Activated T-helper 17 cell treated with anti-CD3 and anti-CD28 coated beads, Interleukin-2, amount 50 U/mL, for 72 hours (primary cell): Measurements from ENCODE around the gene ST3GAL5. TPM values are rescaled to one million over a fixed set of nuclear protein-coding genes. Genes with fewer than 3 reads are reported as not detected.

Source experiments
- ATAC-seq: fragments of 150-1000 bp; cut with Tn5 transposase; replicated peaks from 2 replicates; pipeline ENCODE4 v1.10.0; 2021; ENCODE audit warnings: mild to moderate bottlenecking, moderate library complexity
- H3K27ac Mint-ChIP-seq: one replicate; pipeline ENCODE4 v1.8.0; 2022; ENCODE audit warnings: mixed read lengths
- H3K27me3 Mint-ChIP-seq: one replicate; pipeline ENCODE4 v1.8.0; 2022; ENCODE audit warnings: mixed read lengths
- H3K36me3 Mint-ChIP-seq: one replicate; pipeline ENCODE4 v1.8.0; 2022; ENCODE audit warnings: low read depth, mild to moderate bottlenecking, mixed read lengths
- H3K4me1 Mint-ChIP-seq: one replicate; pipeline ENCODE4 v1.8.0; 2022; ENCODE audit warnings: mixed read lengths
- H3K4me3 Mint-ChIP-seq: one replicate; pipeline ENCODE4 v1.8.0; 2022; ENCODE audit warnings: mild to moderate bottlenecking, mixed read lengths
- H3K9me3 Mint-ChIP-seq: one replicate; pipeline ENCODE4 v1.8.0; 2022; ENCODE audit warnings: mixed read lengths
- total RNA-seq, 2 donors: library from RNA; stranded (reverse); gene quantifications; one replicate each; pipeline ENCODE4 v1.2.3, GENCODE V29; 2022

The ST3GAL5 gene
- total RNA-seq, 2 donors from 2014 or later: 7.6 to 13.7 TPM

DNA sequence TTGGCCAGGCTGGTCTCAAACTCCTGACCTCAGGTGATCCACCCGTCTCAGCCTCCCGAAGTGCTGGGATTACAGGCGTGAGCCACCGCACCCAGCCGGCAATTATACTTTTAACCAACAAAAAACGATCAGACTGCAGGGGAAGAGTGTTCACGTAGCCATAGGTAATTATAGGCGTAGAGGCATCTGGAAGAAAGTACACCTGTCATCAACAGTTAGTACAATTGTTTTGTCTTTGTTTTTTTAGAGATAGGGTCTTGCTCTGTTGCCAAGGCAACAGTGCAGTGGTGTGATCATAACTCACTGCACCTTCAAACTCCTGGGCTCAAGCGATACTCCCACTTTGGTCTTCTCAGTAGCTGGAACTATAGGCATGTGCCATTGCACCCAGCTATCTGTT is 20.0 kb downstream of the ST3GAL5 start:
- no peaks in the 10 kb centered on the region for H3K36me3 Mint-ChIP-seq
- no peaks in the 10 kb centered on the region for H3K27me3 Mint-ChIP-seq
- H3K27ac Mint-ChIP-seq: no peak overlapping the region
- ATAC-seq: no peak
- no peak overlapping the region for H3K4me3 Mint-ChIP-seq
- peaks cover 22% of the 10 kb centered on the region for H3K4me1 Mint-ChIP-seq
- no peaks in the 10 kb centered on the region for H3K9me3 Mint-ChIP-seq

DNA sequence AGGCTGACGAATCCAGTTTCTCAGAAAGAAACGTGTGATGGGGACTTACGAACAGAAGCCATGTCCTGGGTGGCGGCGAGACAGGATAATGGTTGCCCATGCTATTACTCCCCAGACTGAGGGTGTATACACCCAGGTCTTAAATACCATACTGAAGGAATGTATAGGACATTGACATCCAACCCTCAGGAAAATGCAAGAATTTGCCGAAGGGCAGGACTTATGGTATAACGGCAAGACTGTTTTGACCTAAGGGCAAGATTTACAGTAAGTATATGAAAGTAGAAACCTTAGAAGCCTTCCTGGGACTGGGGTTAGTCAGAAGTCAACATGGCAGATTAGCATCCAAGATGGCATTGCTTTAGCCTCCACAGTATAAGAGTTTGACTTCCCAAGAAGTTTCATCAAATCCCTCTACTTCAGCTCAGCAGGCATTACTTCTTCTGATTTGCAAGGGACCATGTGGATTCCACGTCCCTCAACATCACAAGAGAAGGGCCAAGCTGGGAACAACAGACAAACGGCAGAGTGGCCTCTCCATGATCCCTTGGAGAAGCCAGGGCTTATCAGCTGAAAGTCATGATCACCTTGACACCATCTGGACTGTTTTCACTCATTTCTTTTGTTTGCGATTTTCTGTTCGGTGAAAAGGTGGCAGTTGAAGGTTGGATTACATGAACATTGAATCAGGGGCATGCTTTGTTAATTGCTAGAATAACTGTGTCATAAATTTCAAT is 21.1 kb downstream of the ST3GAL5 start:
- peaks cover 22% of the 10 kb centered on the region for H3K4me1 Mint-ChIP-seq
- no peak overlapping the region for H3K4me3 Mint-ChIP-seq
- H3K27me3 Mint-ChIP-seq: no peaks in the 10 kb centered on the region
- H3K9me3 Mint-ChIP-seq: no peaks in the 10 kb centered on the region
- no peaks in the 10 kb centered on the region for H3K36me3 Mint-ChIP-seq
- no peak for ATAC-seq
- H3K27ac Mint-ChIP-seq: no peak overlapping the region

DNA sequence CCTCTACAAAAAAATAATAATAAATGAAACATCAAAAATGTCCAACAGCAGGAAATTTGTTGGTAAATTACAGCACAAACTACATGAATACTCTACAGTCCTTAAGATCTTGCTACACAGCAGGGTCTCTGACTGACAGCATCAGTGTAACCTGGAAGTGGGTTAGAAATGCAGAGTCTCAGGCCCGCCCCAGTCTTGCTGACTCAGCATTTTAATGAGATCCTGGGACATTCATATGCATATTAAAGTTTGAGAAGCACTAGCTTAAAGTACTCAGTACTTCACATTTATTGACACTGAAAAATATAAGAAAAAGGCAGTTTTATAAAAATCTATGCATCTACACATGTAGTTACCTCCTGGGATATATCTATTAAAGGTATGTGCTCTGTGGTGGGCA is 21.7 kb downstream of the ST3GAL5 start:
- H3K36me3 Mint-ChIP-seq: no peaks in the 10 kb centered on the region
- H3K9me3 Mint-ChIP-seq: no peaks in the 10 kb centered on the region
- H3K4me3 Mint-ChIP-seq: no peak overlapping the region
- no peaks in the 10 kb centered on the region for H3K27me3 Mint-ChIP-seq
- ATAC-seq: no peak
- H3K27ac Mint-ChIP-seq: no peak overlapping the region
- peaks cover 23% of the 10 kb centered on the region for H3K4me1 Mint-ChIP-seq

DNA sequence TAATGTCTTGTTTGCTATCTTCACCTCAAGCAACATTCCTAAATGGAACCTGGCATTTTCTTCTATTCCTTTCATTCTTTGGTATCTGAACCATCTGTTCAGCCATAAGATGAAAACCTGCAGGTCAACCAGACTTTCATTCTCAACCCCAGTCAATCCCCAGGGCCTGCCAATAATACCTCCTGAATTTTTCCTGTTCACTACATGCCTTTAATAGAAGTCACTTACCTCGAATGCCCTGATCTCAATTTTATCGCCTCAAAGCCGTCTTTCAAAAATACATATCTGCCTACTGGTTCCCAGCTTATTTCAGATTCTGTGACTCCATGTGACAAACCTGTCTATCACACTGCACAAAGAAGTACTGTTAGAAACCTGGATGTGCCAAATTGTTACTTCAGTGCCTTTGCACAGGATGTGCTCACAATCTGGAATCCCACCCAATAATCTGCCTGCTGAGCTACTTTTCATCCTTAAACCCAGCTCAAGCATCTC is 22.6 kb downstream of the ST3GAL5 start:
- peak overlapping the region; percentile 53 for H3K4me3 Mint-ChIP-seq
- H3K36me3 Mint-ChIP-seq: no peaks in the 10 kb centered on the region
- H3K27ac Mint-ChIP-seq: peak overlapping the region; percentile 35
- ATAC-seq: no peak
- H3K4me1 Mint-ChIP-seq: peaks cover 25% of the 10 kb centered on the region
- H3K9me3 Mint-ChIP-seq: no peaks in the 10 kb centered on the region
- no peaks in the 10 kb centered on the region for H3K27me3 Mint-ChIP-seq

DNA sequence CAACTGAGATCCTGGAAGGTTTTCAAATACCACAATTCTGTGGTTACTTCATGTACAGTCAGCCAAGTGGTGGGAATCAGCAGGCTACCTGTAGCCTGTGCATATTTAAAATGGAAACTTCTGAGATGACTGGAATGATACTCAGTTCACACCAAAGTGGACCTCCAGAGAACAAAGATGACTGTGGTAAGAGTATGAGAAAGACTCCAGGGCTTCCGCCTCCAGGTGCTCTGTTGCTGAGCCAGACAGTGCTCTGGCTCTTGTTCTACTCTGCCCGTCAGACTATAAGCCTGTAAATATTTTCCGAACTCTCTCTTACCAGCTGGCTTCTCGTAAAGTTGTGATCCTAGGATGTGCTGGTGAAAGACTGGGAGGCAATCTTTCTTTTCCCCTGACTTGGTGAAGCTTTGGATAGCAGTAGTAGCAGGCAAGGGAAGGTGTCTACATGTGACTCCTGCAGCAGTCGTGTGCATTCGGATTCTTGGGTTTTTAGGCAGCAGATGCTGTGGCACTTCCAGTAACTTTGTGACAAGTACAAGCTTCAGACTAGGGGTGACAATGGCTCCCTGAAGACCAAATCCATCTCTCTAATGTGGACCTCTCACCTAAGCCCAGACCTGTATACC is 23.1 kb downstream of the ST3GAL5 start:
- no peaks in the 10 kb centered on the region for H3K9me3 Mint-ChIP-seq
- peak overlapping the region; percentile 35 for H3K27ac Mint-ChIP-seq
- H3K36me3 Mint-ChIP-seq: no peaks in the 10 kb centered on the region
- peak overlapping the region; percentile 53 for H3K4me3 Mint-ChIP-seq
- ATAC-seq: peak; percentile 92
- peaks cover 28% of the 10 kb centered on the region for H3K4me1 Mint-ChIP-seq
- no peaks in the 10 kb centered on the region for H3K27me3 Mint-ChIP-seq

DNA sequence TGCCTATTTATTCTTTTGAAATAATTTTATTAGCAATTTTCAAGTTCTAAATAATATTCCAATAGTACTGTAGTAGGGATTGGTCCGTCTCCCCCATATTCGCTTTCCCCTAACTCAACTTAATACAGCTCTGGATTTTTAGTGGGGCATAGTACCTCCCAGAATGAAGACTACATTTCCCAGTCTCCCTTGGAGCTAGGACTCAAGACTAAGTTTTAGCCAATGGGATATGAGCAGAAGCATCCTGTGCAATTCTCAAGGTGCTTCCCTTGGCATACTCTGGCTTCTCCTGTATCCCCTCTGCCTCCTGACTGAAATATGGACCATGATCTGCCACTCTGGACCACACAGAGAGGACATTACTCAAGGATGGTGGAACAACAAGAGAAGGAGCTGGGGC is 24.1 kb downstream of the ST3GAL5 start:
- ATAC-seq: no peak
- H3K27ac Mint-ChIP-seq: no peak overlapping the region
- no peak overlapping the region for H3K4me3 Mint-ChIP-seq
- no peaks in the 10 kb centered on the region for H3K36me3 Mint-ChIP-seq
- H3K9me3 Mint-ChIP-seq: no peaks in the 10 kb centered on the region
- no peaks in the 10 kb centered on the region for H3K27me3 Mint-ChIP-seq
- peaks cover 28% of the 10 kb centered on the region for H3K4me1 Mint-ChIP-seq

DNA sequence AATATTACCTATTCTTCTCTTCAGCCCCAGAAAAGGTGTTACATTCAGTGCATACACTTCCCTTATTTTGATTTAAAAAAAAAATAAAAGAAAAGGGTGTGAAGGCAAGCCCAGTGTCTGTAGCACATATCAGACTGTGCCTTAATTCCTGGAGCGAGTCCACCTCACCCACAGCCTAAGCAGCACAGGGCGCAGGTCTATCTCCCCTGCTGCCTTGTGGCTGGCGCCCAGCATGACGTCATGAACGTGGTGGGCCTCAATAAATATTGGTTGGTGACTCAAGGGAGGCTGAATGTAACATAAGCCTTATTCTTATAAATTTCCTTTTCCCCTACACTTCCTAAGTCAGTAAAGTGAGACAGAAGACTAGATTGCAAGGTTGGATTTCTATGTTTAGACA is 26.4 kb downstream of the ST3GAL5 start:
- no peaks in the 10 kb centered on the region for H3K9me3 Mint-ChIP-seq
- H3K36me3 Mint-ChIP-seq: peaks cover 9% of the 10 kb centered on the region
- peaks cover 36% of the 10 kb centered on the region for H3K4me1 Mint-ChIP-seq
- peak overlapping the region; percentile 72 for H3K4me3 Mint-ChIP-seq
- peak overlapping the region; percentile 92 for H3K27ac Mint-ChIP-seq
- no peak for ATAC-seq
- no peaks in the 10 kb centered on the region for H3K27me3 Mint-ChIP-seq

DNA sequence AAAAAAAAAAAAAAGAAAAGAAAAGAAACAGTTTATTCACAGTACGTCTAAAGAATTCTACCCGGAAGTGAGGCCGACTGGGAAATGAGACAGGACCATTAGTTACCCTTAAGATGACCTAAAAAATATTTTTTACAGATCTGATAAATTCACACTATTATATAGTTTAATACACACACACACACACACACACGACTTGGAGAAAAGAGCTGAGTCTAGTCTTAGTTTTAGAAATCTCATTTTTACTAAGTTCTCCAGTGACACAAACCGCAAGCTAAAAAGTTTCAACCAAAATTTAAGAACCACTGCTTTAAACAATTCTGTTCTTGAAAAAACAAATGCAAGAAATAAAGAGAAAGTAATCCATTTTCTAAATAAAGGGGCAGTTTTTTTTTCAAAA is 27.1 kb downstream of the ST3GAL5 start:
- no peaks in the 10 kb centered on the region for H3K27me3 Mint-ChIP-seq
- H3K27ac Mint-ChIP-seq: peak overlapping the region; percentile 92
- peak overlapping the region; percentile 72 for H3K4me3 Mint-ChIP-seq
- H3K36me3 Mint-ChIP-seq: peaks cover 11% of the 10 kb centered on the region
- H3K9me3 Mint-ChIP-seq: no peaks in the 10 kb centered on the region
- H3K4me1 Mint-ChIP-seq: peaks cover 35% of the 10 kb centered on the region
- peak; percentile 44 for ATAC-seq

DNA sequence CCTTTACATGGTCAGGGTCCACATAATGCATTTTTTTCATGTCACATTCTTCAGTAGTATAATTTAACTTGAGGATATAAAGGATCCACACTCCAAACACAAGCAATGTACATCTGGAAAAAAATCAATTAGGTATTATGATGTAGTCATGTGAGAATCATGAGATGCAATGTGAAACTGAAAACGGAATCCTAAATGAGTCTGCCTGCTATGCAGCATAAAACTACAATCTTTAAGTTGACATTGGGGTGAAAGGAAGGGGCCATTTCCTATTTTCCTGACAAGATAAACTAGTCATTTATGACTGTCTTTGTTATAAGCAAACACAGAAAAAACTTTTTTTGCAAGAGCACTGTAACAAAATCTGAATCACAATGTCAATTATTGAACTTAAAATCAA is 27.6 kb downstream of the ST3GAL5 start:
- Mint-ChIP-seq H3K4me3 (peak overlapping the region; percentile 72), H3K27ac (peak overlapping the region; percentile 92), H3K4me1 (peaks cover 31% of the 10 kb centered on the region), H3K9me3 (no peaks in the 10 kb centered on the region), H3K27me3 (no peaks in the 10 kb centered on the region), H3K36me3 (peaks cover 11% of the 10 kb centered on the region)
- ATAC-seq: peak; percentile 52

DNA sequence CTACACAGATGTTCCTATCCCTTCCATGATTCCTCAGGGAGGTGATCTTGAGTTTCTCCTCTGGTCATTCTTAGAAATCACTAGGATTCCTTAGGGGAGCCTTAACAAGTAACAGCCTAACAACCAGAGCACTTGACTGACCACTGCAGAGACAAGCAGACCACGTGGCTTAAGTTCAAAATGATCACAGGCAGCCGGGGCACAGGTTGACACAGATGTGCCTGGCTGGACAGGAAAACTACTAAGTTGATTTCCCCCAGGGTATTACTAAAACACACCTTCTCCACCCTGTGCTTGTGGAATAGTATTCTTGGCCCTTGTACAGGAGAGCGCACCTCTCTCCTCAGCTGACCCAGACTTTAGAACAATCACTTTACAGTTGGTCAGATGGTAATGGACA is 29.9 kb downstream of the ST3GAL5 start:
- H3K4me1 Mint-ChIP-seq: peaks cover 39% of the 10 kb centered on the region

DNA sequence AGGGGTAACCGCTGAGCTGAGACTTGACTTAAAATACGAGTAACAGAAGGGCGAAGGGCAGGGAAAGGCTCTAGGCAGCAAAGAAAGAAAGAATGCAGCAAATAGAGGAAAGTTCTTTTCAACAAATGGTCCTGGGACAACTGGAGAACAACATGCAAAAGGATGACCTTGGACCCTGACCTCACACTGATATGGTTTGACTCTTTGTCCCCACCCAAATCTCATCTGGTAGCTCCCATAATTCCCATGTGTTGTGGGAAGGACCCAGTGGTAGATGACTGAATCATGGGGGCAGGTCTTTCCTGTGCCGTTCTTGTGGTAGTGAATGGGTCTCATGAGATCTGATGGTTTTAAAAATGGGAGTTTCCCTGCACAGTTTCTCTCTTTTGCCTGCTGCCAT is 33.9 kb downstream of the ST3GAL5 start:
- Mint-ChIP-seq H3K4me1 (peaks cover 55% of the 10 kb centered on the region), H3K4me3 (peak overlapping the region; percentile 93), H3K9me3 (peaks cover 5% of the 10 kb centered on the region), H3K27me3 (no peaks in the 10 kb centered on the region), H3K36me3 (peaks cover 11% of the 10 kb centered on the region), H3K27ac (peak overlapping the region; percentile 4)
- ATAC-seq: no peak

More for the DNA sequence above, 29.9 kb downstream of the ST3GAL5 start:
- no peak for ATAC-seq
- Mint-ChIP-seq H3K36me3 (peaks cover 11% of the 10 kb centered on the region), H3K27me3 (no peaks in the 10 kb centered on the region), H3K9me3 (peaks cover 5% of the 10 kb centered on the region), H3K27ac (peak overlapping the region; percentile 42), H3K4me3 (no peak overlapping the region)

DNA sequence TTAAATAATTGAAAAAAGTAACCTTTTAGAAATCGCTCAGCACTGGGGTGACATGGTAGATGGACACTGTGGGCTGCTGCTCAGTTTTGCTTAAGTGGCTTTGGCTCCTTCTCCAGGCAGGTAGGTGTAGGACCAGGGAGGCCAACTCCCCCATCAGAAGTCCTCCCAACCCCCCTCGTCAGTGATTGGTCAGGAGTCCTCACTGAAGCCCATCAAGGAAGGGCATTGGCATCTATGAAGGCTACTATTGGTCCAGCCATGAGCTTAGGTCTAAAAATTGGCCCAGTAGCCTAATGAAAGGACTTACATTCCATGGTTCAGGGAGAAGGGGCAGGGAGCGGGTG is 34.7 kb downstream of the ST3GAL5 start:
- Mint-ChIP-seq H3K4me3 (peak overlapping the region; percentile 93), H3K27me3 (no peaks in the 10 kb centered on the region), H3K27ac (peak overlapping the region; percentile 87), H3K9me3 (peaks cover 5% of the 10 kb centered on the region), H3K4me1 (peaks cover 53% of the 10 kb centered on the region), H3K36me3 (peaks cover 10% of the 10 kb centered on the region)
- peak; percentile 15 for ATAC-seq

DNA sequence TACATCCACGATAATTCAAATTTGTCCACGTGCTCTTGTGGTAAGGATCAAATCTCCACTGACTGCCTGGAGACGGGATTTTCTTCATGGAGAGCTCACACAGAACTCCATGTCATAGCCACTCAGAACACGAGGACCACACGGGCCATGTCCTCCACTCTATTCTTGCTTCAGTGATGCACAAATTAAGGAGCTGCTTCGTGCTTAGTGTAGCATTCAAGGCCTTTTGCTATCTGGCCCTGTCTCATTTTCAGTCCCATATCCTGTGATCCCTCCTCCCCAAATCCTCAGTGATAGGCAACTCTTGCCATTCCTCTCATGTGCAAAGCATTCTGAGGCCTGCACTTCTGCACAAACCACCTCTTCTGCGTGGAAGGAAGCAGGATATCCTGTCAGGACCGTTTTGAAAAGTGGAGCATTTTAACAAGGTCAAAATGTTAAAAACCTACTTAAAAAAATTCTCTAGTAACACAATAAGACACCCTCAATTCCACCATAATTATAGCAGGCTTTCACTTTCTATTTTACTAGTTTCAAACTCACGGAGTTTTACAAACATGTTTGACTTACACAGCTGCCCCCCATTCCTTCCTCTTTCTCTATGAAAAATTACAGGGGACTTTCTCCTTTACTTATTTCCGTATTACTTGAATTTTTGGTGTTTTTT is 35.2 kb downstream of the ST3GAL5 start:
- Mint-ChIP-seq H3K4me3 (peak overlapping the region; percentile 93), H3K27me3 (no peaks in the 10 kb centered on the region), H3K27ac (peak overlapping the region; percentile 87), H3K4me1 (peaks cover 49% of the 10 kb centered on the region), H3K36me3 (peaks cover 7% of the 10 kb centered on the region), H3K9me3 (peaks cover 5% of the 10 kb centered on the region)
- ATAC-seq: peak; percentile 53

DNA sequence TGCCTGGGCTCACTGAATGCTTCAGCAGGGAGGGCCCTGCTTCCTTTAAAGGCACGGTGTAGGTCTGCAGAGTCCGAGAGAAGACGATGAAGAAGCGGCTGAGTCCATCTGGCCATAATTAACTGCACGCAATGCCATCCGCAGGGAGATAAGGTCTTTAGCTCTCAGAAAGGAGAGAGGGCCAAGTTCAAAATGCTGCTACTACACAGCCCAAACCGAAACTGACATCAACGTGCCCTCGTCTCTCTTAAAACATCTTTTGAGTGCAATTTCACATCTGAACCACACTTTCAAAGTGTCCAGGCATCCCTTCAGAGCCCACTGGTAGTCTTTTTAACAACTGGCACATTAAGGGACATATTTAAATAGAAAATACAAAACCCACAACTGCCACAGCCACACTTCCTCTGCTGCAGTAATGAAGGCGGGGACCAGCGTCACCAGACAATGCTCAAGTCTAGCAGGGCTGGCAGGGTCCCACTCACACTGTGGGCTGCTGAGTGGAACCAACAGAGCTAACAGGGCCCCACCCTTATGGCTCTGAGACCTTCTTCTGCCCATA is 35.8 kb downstream of the ST3GAL5 start:
- peak overlapping the region; percentile 87 for H3K27ac Mint-ChIP-seq
- peaks cover 7% of the 10 kb centered on the region for H3K36me3 Mint-ChIP-seq
- ATAC-seq: peak; percentile 79
- H3K27me3 Mint-ChIP-seq: no peaks in the 10 kb centered on the region
- peaks cover 5% of the 10 kb centered on the region for H3K9me3 Mint-ChIP-seq
- peak overlapping the region; percentile 93 for H3K4me3 Mint-ChIP-seq
- peaks cover 49% of the 10 kb centered on the region for H3K4me1 Mint-ChIP-seq
